Aorta (tissue), 4 donors: ENCODE measurements around the gene CDC6. TPM values are rescaled to one million over a fixed set of nuclear protein-coding genes. Genes with fewer than 3 reads are reported as not detected.

Experiments used
- polyA plus RNA-seq, 2 donors: library from polyadenylated mRNA; stranded (reverse); fragments of 200-250 nt; gene quantifications; one replicate each; pipeline ENCODE4 v1.2.3, GENCODE V29; 2013
- total RNA-seq, 2 donors: library from RNA; stranded (reverse); fragmentation: NEBNext Ultra II Directional; extraction: Animal tissue kit (Norgen Biotek cat#: 25700); gene quantifications; one replicate each; pipeline ENCODE4 v1.2.1, GENCODE V29; 2021
- donor health status: healthy with polysubstance abuse.
- donor health status: Bipolar disorder and iron deficiency.
- donor health status: DM: no; HTN: no; CAD: no.
- donor health status: DM: yes; HTN: yes; CAD: no.

The CDC6 gene
- total and polyA plus RNA-seq, 4 donors = 0.38 to 2.5 (median 1.7) TPM

Other genes with a start within 250 kb of the CDC6 start
- gene MED24, start 233.5 kb upstream of the CDC6 start, total RNA-seq = 10 to 100 TPM; 60.8 to 70.9 TPM
- gene MED24, start 233.5 kb upstream of the CDC6 start, polyA plus RNA-seq = 10 to 100 TPM; 20.7 to 66.5 TPM
- gene THRA, start 224.9 kb upstream of the CDC6 start, total RNA-seq = 10 to 100 TPM; 53.7 to 62.3 TPM
- gene THRA, start 224.9 kb upstream of the CDC6 start, polyA plus RNA-seq = 10 to 100 TPM; 38.9 to 52.1 TPM
- 10 to 100 TPM; 18.4 to 53.6 TPM for gene NR1D1, start 187.3 kb upstream of the CDC6 start, total RNA-seq
- gene NR1D1, start 187.3 kb upstream of the CDC6 start, polyA plus RNA-seq = 10 to 100 TPM in 1 of 2 donors, 1 to 10 TPM in 1; 8.6 to 28.5 TPM
- gene MSL1, start 165.9 kb upstream of the CDC6 start, total RNA-seq = 100 to 1,000 TPM in 1 of 2 donors, 10 to 100 TPM in 1; 81.0 to 100 TPM
- 100 to 1,000 TPM in 1 of 2 donors, 10 to 100 TPM in 1; 21.2 to 171 TPM for gene MSL1, start 165.9 kb upstream of the CDC6 start, polyA plus RNA-seq
- gene CASC3, start 147.3 kb upstream of the CDC6 start, total RNA-seq = 100 to 1,000 TPM; 115 to 116 TPM
- 10 to 100 TPM; 68.3 to 94.7 TPM for gene CASC3, start 147.3 kb upstream of the CDC6 start, polyA plus RNA-seq
- 10 to 100 TPM; 13.9 to 16.6 TPM for gene RAPGEFL1, start 110.4 kb upstream of the CDC6 start, total RNA-seq
- gene RAPGEFL1, start 110.4 kb upstream of the CDC6 start, polyA plus RNA-seq = 1 to 10 TPM; 6.4 to 8.5 TPM
- gene WIPF2, start 68.6 kb upstream of the CDC6 start, total RNA-seq = 10 to 100 TPM; 26.2 to 28.6 TPM
- gene WIPF2, start 68.6 kb upstream of the CDC6 start, polyA plus RNA-seq = 10 to 100 TPM in 1 of 2 donors, 1 to 10 TPM in 1; 6.3 to 10.5 TPM
- 10 to 100 TPM; 52.7 to 88.3 TPM for gene RARA, start 21.3 kb downstream of the CDC6 start, total RNA-seq
- gene RARA, start 21.3 kb downstream of the CDC6 start, polyA plus RNA-seq = 10 to 100 TPM; 10.6 to 25.6 TPM
- gene GJD3, start 76.9 kb downstream of the CDC6 start, total RNA-seq = 1 to 10 TPM; 1.8 to 2.2 TPM
- not detected for gene GJD3, start 76.9 kb downstream of the CDC6 start, polyA plus RNA-seq
- 1 to 10 TPM; 1.8 to 4.4 TPM for gene TOP2A, start 130.0 kb downstream of the CDC6 start, total RNA-seq
- gene TOP2A, start 130.0 kb downstream of the CDC6 start, polyA plus RNA-seq = 1 to 10 TPM in 1 of 2 donors, under 1 TPM in 1; 0.25 to 2.1 TPM
- 1,000 to 10,000 TPM in 1 of 2 donors, 100 to 1,000 TPM in 1; 799 to 1,001 TPM for gene IGFBP4, start 155.6 kb downstream of the CDC6 start, total RNA-seq
- 100 to 1,000 TPM in 1 of 2 donors, 10 to 100 TPM in 1; 99.2 to 457 TPM for gene IGFBP4, start 155.6 kb downstream of the CDC6 start, polyA plus RNA-seq
- under 1 TPM in 1 of 2 donors, not detected in 1; 0.39 TPM for gene TNS4, start 213.7 kb downstream of the CDC6 start, total RNA-seq
- under 1 TPM in 1 of 2 donors, not detected in 1; 0.05 TPM for gene TNS4, start 213.7 kb downstream of the CDC6 start, polyA plus RNA-seq